ENCODE measurements around the gene UMODL1. TPM values are rescaled to one million over a fixed set of nuclear protein-coding genes. Genes with fewer than 3 reads are reported as not detected.

Gene UMODL1
- total and polyA plus RNA-seq, 10 of the 15 experiments (the other 5 are each of a cell fraction or from before 2014, with no cell fraction given): 0.01 to 0.11 (median 0.03) TPM; not detected in 5

DNA sequence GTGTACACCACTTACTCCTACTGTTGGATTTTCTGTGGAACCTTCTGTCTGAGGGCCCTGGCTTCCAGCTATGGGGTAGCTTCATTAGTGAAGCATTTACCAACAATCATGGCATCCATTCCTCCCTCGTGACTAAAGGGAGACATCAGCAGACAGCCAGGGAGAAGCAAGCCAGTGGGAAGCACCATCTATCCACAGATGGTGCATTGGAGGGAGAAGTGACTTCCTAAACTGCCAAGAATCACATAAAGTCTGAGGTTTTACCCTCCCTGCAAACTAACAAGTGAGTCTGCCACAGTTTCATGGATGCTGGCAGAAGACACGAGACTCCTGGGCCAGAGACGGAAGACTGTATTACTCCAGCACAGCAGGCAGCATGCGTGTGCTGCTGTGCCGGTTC is 31.4 kb downstream of the UMODL1 start:
- ATAC-seq: no peak
- DNase-seq (ENCODE audit: low read depth, low spot score): no peak
- Histone ChIP-seq H3K9me3 (replicated peaks; ENCODE audit: control insufficient read depth, insufficient read depth, low read length) (no peaks in the 10 kb centered on the region), H2AFZ (ENCODE audit: control insufficient read depth, low read depth, low read length) (no peak overlapping the region), H3K36me3 (ENCODE audit: control insufficient read depth in 2 of 2, insufficient read depth in 2 of 2, low read length in 1 of 2) (no peaks in the 10 kb centered on the region), H3K4me3 (no peak overlapping the region), H4K20me1 (ENCODE audit: control insufficient read depth, insufficient read depth) (no peaks in the 10 kb centered on the region), H3K79me2 (ENCODE audit: control insufficient read depth, insufficient read depth, low read length) (no peaks in the 10 kb centered on the region), H3K27me3 (replicated peaks in 1 of 2; ENCODE audit: control insufficient read depth in 2 of 2, insufficient read depth in 2 of 2, low read length in 1 of 2) (peaks cover 0 to 1% of the 10 kb centered on the region in 2 experiments; a peak in 2 of 4 replicates), H3K4me1 (ENCODE audit: control insufficient read depth, insufficient read depth, low read length) (peaks cover 5% of the 10 kb centered on the region), H3K4me2 (ENCODE audit: control insufficient read depth, insufficient read depth) (no peak overlapping the region), H3K9ac (ENCODE audit: control insufficient read depth, insufficient read depth, low read length) (no peak overlapping the region), H3K27ac (ENCODE audit: control insufficient read depth, insufficient read depth) (no peak overlapping the region)
- RAD21 ChIA-PET (ENCODE audit: unreplicated experiment): no interaction called here
- TF ChIP-seq, protein P1, sequence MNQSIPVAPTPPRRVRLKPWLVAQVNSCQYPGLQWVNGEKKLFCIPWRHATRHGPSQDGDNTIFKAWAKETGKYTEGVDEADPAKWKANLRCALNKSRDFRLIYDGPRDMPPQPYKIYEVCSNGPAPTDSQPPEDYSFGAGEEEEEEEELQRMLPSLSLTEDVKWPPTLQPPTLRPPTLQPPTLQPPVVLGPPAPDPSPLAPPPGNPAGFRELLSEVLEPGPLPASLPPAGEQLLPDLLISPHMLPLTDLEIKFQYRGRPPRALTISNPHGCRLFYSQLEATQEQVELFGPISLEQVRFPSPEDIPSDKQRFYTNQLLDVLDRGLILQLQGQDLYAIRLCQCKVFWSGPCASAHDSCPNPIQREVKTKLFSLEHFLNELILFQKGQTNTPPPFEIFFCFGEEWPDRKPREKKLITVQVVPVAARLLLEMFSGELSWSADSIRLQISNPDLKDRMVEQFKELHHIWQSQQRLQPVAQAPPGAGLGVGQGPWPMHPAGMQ (IDR thresholded peaks at IDR 0.05; ENCODE audit: borderline replicate concordance): no peak
- TF ChIP-seq TCF12 (IDR thresholded peaks at IDR 0.05; ENCODE audit: low read depth, low read length) (no peak), DPF2 (IDR thresholded peaks at IDR 0.05) (no peak), HCFC1 (IDR thresholded peaks at IDR 0.05; ENCODE audit: low read length) (no peak), HDAC6 (IDR thresholded peaks at IDR 0.05; ENCODE audit: unreplicated experiment) (no peak), PML (IDR thresholded peaks at IDR 0.05; ENCODE audit: low read length) (no peak), CREB1 (IDR thresholded peaks at IDR 0.05; ENCODE audit: low read depth) (no peak), ZNF384 (IDR thresholded peaks at IDR 0.05; ENCODE audit: borderline replicate concordance, low read depth, low read length) (no peak), MTA2 (IDR thresholded peaks at IDR 0.05; ENCODE audit: low read depth) (no peak), RCOR1 (conservative IDR thresholded peaks at IDR 0.05; ENCODE audit: low read depth, low read length) (no peak), ATF7 (IDR thresholded peaks at IDR 0.05; ENCODE audit: low read depth) (no peak), NRF1 (conservative IDR thresholded peaks at IDR 0.05; ENCODE audit: low read depth, low read length) (no peak), ZNF207 (IDR thresholded peaks at IDR 0.05; ENCODE audit: borderline replicate concordance) (no peak), ASH2L (IDR thresholded peaks at IDR 0.05; ENCODE audit: borderline replicate concordance, low read depth) (no peak), TBL1XR1 (IDR thresholded peaks at IDR 0.05; ENCODE audit: low read depth, low read length) (no peak)
- TF ChIP-seq, protein P2, sequence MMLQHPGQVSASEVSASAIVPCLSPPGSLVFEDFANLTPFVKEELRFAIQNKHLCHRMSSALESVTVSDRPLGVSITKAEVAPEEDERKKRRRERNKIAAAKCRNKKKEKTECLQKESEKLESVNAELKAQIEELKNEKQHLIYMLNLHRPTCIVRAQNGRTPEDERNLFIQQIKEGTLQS (IDR thresholded peaks at IDR 0.05; ENCODE audit: borderline replicate concordance, extremely low read depth, low read depth, low read length): no peak
- TF ChIP-seq, protein P3, sequence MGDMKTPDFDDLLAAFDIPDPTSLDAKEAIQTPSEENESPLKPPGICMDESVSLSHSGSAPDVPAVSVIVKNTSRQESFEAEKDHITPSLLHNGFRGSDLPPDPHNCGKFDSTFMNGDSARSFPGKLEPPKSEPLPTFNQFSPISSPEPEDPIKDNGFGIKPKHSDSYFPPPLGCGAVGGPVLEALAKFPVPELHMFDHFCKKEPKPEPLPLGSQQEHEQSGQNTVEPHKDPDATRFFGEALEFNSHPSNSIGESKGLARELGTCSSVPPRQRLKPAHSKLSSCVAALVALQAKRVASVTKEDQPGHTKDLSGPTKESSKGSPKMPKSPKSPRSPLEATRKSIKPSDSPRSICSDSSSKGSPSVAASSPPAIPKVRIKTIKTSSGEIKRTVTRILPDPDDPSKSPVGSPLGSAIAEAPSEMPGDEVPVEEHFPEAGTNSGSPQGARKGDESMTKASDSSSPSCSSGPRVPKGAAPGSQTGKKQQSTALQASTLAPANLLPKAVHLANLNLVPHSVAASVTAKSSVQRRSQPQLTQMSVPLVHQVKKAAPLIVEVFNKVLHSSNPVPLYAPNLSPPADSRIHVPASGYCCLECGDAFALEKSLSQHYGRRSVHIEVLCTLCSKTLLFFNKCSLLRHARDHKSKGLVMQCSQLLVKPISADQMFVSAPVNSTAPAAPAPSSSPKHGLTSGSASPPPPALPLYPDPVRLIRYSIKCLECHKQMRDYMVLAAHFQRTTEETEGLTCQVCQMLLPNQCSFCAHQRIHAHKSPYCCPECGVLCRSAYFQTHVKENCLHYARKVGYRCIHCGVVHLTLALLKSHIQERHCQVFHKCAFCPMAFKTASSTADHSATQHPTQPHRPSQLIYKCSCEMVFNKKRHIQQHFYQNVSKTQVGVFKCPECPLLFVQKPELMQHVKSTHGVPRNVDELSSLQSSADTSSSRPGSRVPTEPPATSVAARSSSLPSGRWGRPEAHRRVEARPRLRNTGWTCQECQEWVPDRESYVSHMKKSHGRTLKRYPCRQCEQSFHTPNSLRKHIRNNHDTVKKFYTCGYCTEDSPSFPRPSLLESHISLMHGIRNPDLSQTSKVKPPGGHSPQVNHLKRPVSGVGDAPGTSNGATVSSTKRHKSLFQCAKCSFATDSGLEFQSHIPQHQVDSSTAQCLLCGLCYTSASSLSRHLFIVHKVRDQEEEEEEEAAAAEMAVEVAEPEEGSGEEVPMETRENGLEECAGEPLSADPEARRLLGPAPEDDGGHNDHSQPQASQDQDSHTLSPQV (IDR thresholded peaks at IDR 0.05): no peak
- TF ChIP-seq, protein P4, sequence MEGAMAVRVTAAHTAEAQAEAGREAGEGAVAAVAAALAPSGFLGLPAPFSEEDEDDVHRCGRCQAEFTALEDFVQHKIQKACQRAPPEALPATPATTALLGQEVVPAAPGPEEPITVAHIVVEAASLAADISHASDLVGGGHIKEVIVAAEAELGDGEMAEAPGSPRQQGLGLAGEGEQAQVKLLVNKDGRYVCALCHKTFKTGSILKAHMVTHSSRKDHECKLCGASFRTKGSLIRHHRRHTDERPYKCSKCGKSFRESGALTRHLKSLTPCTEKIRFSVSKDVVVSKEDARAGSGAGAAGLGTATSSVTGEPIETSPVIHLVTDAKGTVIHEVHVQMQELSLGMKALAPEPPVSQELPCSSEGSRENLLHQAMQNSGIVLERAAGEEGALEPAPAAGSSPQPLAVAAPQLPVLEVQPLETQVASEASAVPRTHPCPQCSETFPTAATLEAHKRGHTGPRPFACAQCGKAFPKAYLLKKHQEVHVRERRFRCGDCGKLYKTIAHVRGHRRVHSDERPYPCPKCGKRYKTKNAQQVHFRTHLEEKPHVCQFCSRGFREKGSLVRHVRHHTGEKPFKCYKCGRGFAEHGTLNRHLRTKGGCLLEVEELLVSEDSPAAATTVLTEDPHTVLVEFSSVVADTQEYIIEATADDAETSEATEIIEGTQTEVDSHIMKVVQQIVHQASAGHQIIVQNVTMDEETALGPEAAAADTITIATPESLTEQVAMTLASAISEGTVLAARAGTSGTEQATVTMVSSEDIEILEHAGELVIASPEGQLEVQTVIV (IDR thresholded peaks at IDR 0.05; ENCODE audit: borderline replicate concordance, partially characterized antibody): no peak
- POLR2A ChIA-PET: no interaction called here
- intact Hi-C loops (cut with micrococcal nuclease; ENCODE audit: unreplicated experiment): no loop called here
- BruUV-seq (replicated peaks): no TSS peak
- WGBS (ENCODE audit: insufficient coverage, insufficient replicate concordance, low lambda C conversion rate, missing lambda C conversion rate): 57% methylated on average over 5 of the region's 5 CpGs
- SMC1A ChIA-PET (ENCODE audit: uncharacterized antibody, unreplicated experiment): interaction anchor here (0.9 to 2.1 kb wide), 3 partner anchors 10 to 285 kb away, joined by 3 to 6 read pairs (median 4); no protein-coding TSS in a partner anchor
- in situ Hi-C loops (cut with MboI): loop anchor here (10.0 kb wide), 1 partner anchor 58 kb away; no protein-coding TSS in a partner anchor
- CTCF ChIA-PET: interaction anchor here (0.8 to 1.6 kb wide), 2 partner anchors 14 to 225 kb away, joined by 3 to 6 read pairs; no protein-coding TSS in a partner anchor
- no peak for FAIRE-seq

All from GM12878 (cell line).